LNCaP clone FGC (cell line): ENCODE data around the gene DDRGK1.

Experiments used
- DNase-seq: peaks from one replicate; pipeline ENCODE4 v3.0.0-alpha.2; 2011; ENCODE audit warnings: low read depth
- H3K4me3 ChIP-seq: 2 replicates; pipeline ENCODE4 v1.5.1; 2011; ENCODE audit warnings: mild to moderate bottlenecking, low read depth, low read length, control low read depth
- CTCF ChIP-seq: IDR thresholded peaks from 2 replicates; pipeline ENCODE4 v1.5.1; 2012; ENCODE audit warnings: mild to moderate bottlenecking; ENCODE audit not compliant: control insufficient read depth, insufficient read depth; ENCODE audit errors: extremely low read depth

The DDRGK1 gene

GRCh38 chr20:3150908-3151307 lies 53.6 kb downstream of the DDRGK1 start:
- DNase-seq = no peak
- TF ChIP-seq CTCF = no peak
- H3K4me3 ChIP-seq = no peak overlapping the region

DNA sequence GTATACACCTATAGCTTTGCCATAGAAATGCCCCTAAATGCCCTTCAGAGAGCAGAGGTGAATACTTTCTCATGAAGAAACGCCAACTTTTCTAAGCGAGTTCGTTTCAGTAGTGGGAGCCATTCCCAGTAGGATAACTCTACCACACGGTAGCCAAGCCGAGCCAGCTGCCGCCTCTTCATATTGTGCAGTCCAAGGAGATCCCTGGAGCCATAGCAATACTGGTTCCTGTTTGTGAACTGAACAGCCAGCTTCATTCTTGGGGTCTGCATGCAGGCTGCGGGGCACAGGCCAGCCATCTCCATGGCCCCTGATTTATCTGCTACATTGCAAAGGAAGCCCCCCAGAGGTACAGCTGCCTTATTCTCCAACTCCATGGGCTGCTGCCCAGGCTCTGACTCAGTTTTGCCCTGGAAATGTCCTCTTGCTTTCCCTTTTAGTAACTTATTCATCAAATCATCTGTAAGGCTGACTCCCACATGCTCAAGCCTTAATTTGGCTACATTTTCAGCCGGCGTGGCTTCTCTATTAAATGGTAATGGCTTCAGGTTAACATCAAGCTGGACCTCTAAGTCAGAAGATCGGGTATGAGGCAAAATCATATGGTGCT lies 57.6 kb downstream of the DDRGK1 start:
- DNase-seq = no peak
- H3K4me3 ChIP-seq = no peak overlapping the region
- no peak for TF ChIP-seq CTCF

- no peak for DNase-seq
- no peak for TF ChIP-seq CTCF
- no peak overlapping the region for H3K4me3 ChIP-seq
Measured at GRCh38 chr20:3141757-3142156, 62.7 kb downstream of the DDRGK1 start.
